Osteoblast (primary cell): ENCODE results near the gene XDH. TPM values are rescaled to one million over a fixed set of nuclear protein-coding genes. Genes with fewer than 3 reads are reported as not detected.

Experiments used
- DNase-seq: peaks from one replicate; pipeline ENCODE4 v3.0.0; 2011; ENCODE audit warnings: low spot score, mixed read lengths; ENCODE audit not compliant: insufficient read length; ENCODE audit errors: missing footprints
- H2AFZ ChIP-seq: 2 replicates; pipeline ENCODE4 v1.6.0; 2011; ENCODE audit warnings: mild to moderate bottlenecking, low read length
- H3K27ac ChIP-seq: 2 replicates; pipeline ENCODE4 v1.5.1; 2011; ENCODE audit warnings: mild to moderate bottlenecking, low read depth, low read length, moderate library complexity
- H3K27me3 ChIP-seq: 2 replicates; pipeline ENCODE4 v1.6.0; 2012; ENCODE audit warnings: mild to moderate bottlenecking, control low read depth, inconsistent platforms, low read length, moderate library complexity; ENCODE audit not compliant: insufficient read depth
- H3K36me3 ChIP-seq: 2 replicates; pipeline ENCODE4 v1.5.1; 2011; ENCODE audit warnings: mild to moderate bottlenecking, low read length, control low read depth, moderate library complexity; ENCODE audit not compliant: insufficient read depth
- H3K4me1 ChIP-seq: 2 replicates; pipeline ENCODE4 v1.5.1; 2011; ENCODE audit warnings: mild to moderate bottlenecking, low read length, control low read depth, moderate library complexity; ENCODE audit not compliant: insufficient read depth
- H3K4me2 ChIP-seq: 2 replicates; pipeline ENCODE4 v1.6.0; 2011; ENCODE audit warnings: mild to moderate bottlenecking, low read length; ENCODE audit not compliant: insufficient read depth
- H3K4me3 ChIP-seq: fragments of 200-600 bp; sonication (generic); 3 replicates; pipeline ENCODE4 v1.5.1; 2012; ENCODE audit warnings: mild to moderate bottlenecking, low read length, inconsistent platforms; ENCODE audit not compliant: insufficient read depth
- H3K79me2 ChIP-seq: 2 replicates; pipeline ENCODE4 v1.6.0; 2012; ENCODE audit warnings: mild to moderate bottlenecking, low read length, control low read depth, inconsistent platforms; ENCODE audit not compliant: insufficient read depth
- H3K9me3 ChIP-seq: 2 replicates; pipeline ENCODE4 v1.5.1; 2011; ENCODE audit warnings: low read depth, low read length, control low read depth
- H4K20me1 ChIP-seq: 2 replicates; pipeline ENCODE4 v1.6.0; 2012; ENCODE audit warnings: mild to moderate bottlenecking, low read length, control low read depth; ENCODE audit not compliant: insufficient read depth
- CTCF ChIP-seq: IDR thresholded peaks from 2 replicates; pipeline ENCODE4 v1.5.1; 2011; ENCODE audit warnings: mild to moderate bottlenecking, low read depth, low read length, moderate library complexity; ENCODE audit errors: extremely low read depth
- total RNA-seq: library from RNA; depleted of rRNA; stranded (reverse); fragments of >200 nt; gene quantifications from 2 replicates; pipeline ENCODE4 v1.2.3, GENCODE V29; 2012

Gene XDH
- total RNA-seq, 1 donor: under 0.01 TPM

GRCh38 chr2:31312898-31313297 is 101.6 kb downstream of the XDH start:
- no peak for DNase-seq
- Histone ChIP-seq H4K20me1 (no peaks in the 10 kb centered on the region), H3K4me1 (peaks cover 1% of the 10 kb centered on the region), H3K9me3 (no peaks in the 10 kb centered on the region), H3K27ac (no peak overlapping the region), H3K27me3 (peaks cover 5% of the 10 kb centered on the region), H3K36me3 (no peaks in the 10 kb centered on the region), H3K79me2 (no peaks in the 10 kb centered on the region), H3K4me3 (no peak overlapping the region), H3K4me2 (no peak overlapping the region), H2AFZ (no peak overlapping the region)
- TF ChIP-seq CTCF: no peak

GRCh38 chr2:31304816-31305215 is 109.7 kb downstream of the XDH start:
- Histone ChIP-seq H3K4me1 (no peaks in the 10 kb centered on the region), H2AFZ (no peak overlapping the region), H3K27ac (no peak overlapping the region), H3K79me2 (no peaks in the 10 kb centered on the region), H3K4me2 (no peak overlapping the region), H3K4me3 (no peak overlapping the region), H3K36me3 (no peaks in the 10 kb centered on the region), H3K9me3 (no peaks in the 10 kb centered on the region), H3K27me3 (peaks cover 1% of the 10 kb centered on the region), H4K20me1 (no peaks in the 10 kb centered on the region)
- no peak for TF ChIP-seq CTCF
- no peak for DNase-seq

- no peaks in the 10 kb centered on the region for H4K20me1 ChIP-seq
- no peaks in the 10 kb centered on the region for H3K9me3 ChIP-seq
- H2AFZ ChIP-seq: no peak overlapping the region
- no peak for TF ChIP-seq CTCF
- DNase-seq: no peak
- H3K4me3 ChIP-seq: no peak overlapping the region
- H3K27me3 ChIP-seq: no peaks in the 10 kb centered on the region
- H3K4me1 ChIP-seq: no peaks in the 10 kb centered on the region
- no peak overlapping the region for H3K27ac ChIP-seq
- H3K4me2 ChIP-seq: no peak overlapping the region
- no peaks in the 10 kb centered on the region for H3K36me3 ChIP-seq
- no peaks in the 10 kb centered on the region for H3K79me2 ChIP-seq
These were observed 111.5 kb downstream of the XDH start for GRCh38 chr2:31302940-31303563.

- no peaks in the 10 kb centered on the region for H3K9me3 ChIP-seq
These were observed 114.2 kb downstream of the XDH start for GRCh38 chr2:31300309-31300708.

More at GRCh38 chr2:31300309-31300708, 114.2 kb downstream of the XDH start:
- no peaks in the 10 kb centered on the region for H3K79me2 ChIP-seq
- H3K4me3 ChIP-seq: no peak overlapping the region
- no peaks in the 10 kb centered on the region for H3K4me1 ChIP-seq
- DNase-seq: no peak
- no peak overlapping the region for H3K4me2 ChIP-seq
- H4K20me1 ChIP-seq: no peaks in the 10 kb centered on the region
- no peaks in the 10 kb centered on the region for H3K27me3 ChIP-seq
- no peaks in the 10 kb centered on the region for H3K36me3 ChIP-seq
- no peak overlapping the region for H2AFZ ChIP-seq
- no peak for TF ChIP-seq CTCF
- no peak overlapping the region for H3K27ac ChIP-seq
